ENCODE data around the gene RDX. TPM values are rescaled to one million over a fixed set of nuclear protein-coding genes. Genes with fewer than 3 reads are reported as not detected.

RDX gene
- total and polyA plus RNA-seq, 2 of the 13 experiments (the other 11 are each of a cell fraction or from before 2014, with no cell fraction given) = 20.7 to 63.1 TPM

GRCh38 chr11:110296226-110297075 lies at the start of gene RDX (continued):
- TF ChIP-seq NRL (CRISPR knock-in tag; IDR thresholded peaks at IDR 0.05; ENCODE audit: borderline replicate concordance) (no peak), ZNF704 (CRISPR knock-in tag; IDR thresholded peaks at IDR 0.05; ENCODE audit: borderline replicate concordance) (no peak), ZFY (CRISPR knock-in tag; IDR thresholded peaks at IDR 0.05) (peak; percentile 88), REXO4 (CRISPR knock-in tag; IDR thresholded peaks at IDR 0.05; ENCODE audit: borderline replicate concordance) (no peak), ZC3H13 (CRISPR knock-in tag; IDR thresholded peaks at IDR 0.05) (no peak), ZFP82 (CRISPR knock-in tag; IDR thresholded peaks at IDR 0.05; ENCODE audit: borderline replicate concordance) (0 out of 2 replicates have a peak, but pooled peaks have one; percentile 46), ZNF775 (CRISPR knock-in tag; IDR thresholded peaks at IDR 0.05; ENCODE audit: borderline replicate concordance) (no peak), SIN3B (IDR thresholded peaks at IDR 0.05; ENCODE audit: low read length) (peak; percentile 73; the same call in 1 of the 2 replicates), MTA3 (CRISPR knock-in tag; IDR thresholded peaks at IDR 0.05) (no peak), ZBTB3 (CRISPR knock-in tag; IDR thresholded peaks at IDR 0.05; ENCODE audit: borderline replicate concordance, low read depth) (no peak), ZNF331 (CRISPR knock-in tag; IDR thresholded peaks at IDR 0.05) (no peak), RELA (CRISPR knock-in tag; IDR thresholded peaks at IDR 0.05) (no peak), BCL3 (CRISPR knock-in tag; IDR thresholded peaks at IDR 0.05) (no peak), IRF9 (CRISPR knock-in tag; IDR thresholded peaks at IDR 0.05; ENCODE audit: borderline replicate concordance) (0 out of 2 replicates have a peak, but pooled peaks have one; percentile 5), MTF1 (CRISPR knock-in tag; IDR thresholded peaks at IDR 0.05) (no peak), NPAS2 (CRISPR knock-in tag; IDR thresholded peaks at IDR 0.05; ENCODE audit: borderline replicate concordance) (no peak), BHLHE40 (IDR thresholded peaks at IDR 0.05; ENCODE audit: low read length) (no peak), ASH2L (IDR thresholded peaks at IDR 0.05; ENCODE audit: insufficient read length, low read depth, low read length) (peak; percentile 89), SP140L (CRISPR knock-in tag; IDR thresholded peaks at IDR 0.05; ENCODE audit: borderline replicate concordance) (no peak), AGO1 (IDR thresholded peaks at IDR 0.05; ENCODE audit: low read depth, low read length, poor library complexity, severe bottlenecking) (no peak), SNRNP70 (IDR thresholded peaks at IDR 0.05; ENCODE audit: low read depth, low read length) (no peak), ZNF343 (CRISPR knock-in tag; IDR thresholded peaks at IDR 0.05) (no peak), ZNF382 (CRISPR knock-in tag; IDR thresholded peaks at IDR 0.05; ENCODE audit: borderline replicate concordance) (no peak), NFATC3 (CRISPR knock-in tag; IDR thresholded peaks at IDR 0.05) (no peak), ZNF772 (CRISPR knock-in tag; IDR thresholded peaks at IDR 0.05) (no peak), NCOA2 (CRISPR knock-in tag; IDR thresholded peaks at IDR 0.05) (no peak), ZNF205 (CRISPR knock-in tag; IDR thresholded peaks at IDR 0.05) (peak; percentile 84; the same call in 1 of the 2 replicates), HOXA7 (CRISPR knock-in tag; IDR thresholded peaks at IDR 0.05) (no peak)

All from HepG2 (cell line).